ENCODE data around the gene BCDIN3D. TPM values are rescaled to one million over a fixed set of nuclear protein-coding genes. Genes with fewer than 3 reads are reported as not detected.

BCDIN3D gene
- total RNA-seq, 1 donor from 2014 or later, result 3.5 TPM

- intact Hi-C loops (cut with micrococcal nuclease), result no loop called here
- DNase-seq, result no peak
- Mint-ChIP-seq H3K36me3 (ENCODE audit: low read depth) (no peaks in the 10 kb centered on the region), H3K9me3 (no peaks in the 10 kb centered on the region), H3K27me3 (no peaks in the 10 kb centered on the region), H3K27ac (no peak overlapping the region), H3K4me3 (no peak overlapping the region), H3K4me1 (no peaks in the 10 kb centered on the region)
Measured at GRCh38 chr12:49796606-49797448, 46.1 kb downstream of the BCDIN3D start.

- H3K27me3 Mint-ChIP-seq, result no peaks in the 10 kb centered on the region
- intact Hi-C loops (cut with micrococcal nuclease), result no loop called here
Measured at GRCh38 chr12:49796155-49796554, 46.8 kb downstream of the BCDIN3D start.

GRCh38 chr12:49795654-49796105, 47.2 kb downstream of the BCDIN3D start:
- H3K27ac Mint-ChIP-seq, result no peak overlapping the region
- intact Hi-C loops (cut with micrococcal nuclease), result no loop called here
- DNase-seq, result no peak
- no peaks in the 10 kb centered on the region for H3K27me3 Mint-ChIP-seq
- H3K4me3 Mint-ChIP-seq, result no peak overlapping the region
- no peaks in the 10 kb centered on the region for H3K36me3 Mint-ChIP-seq (ENCODE audit: low read depth)
- no peaks in the 10 kb centered on the region for H3K9me3 Mint-ChIP-seq
- no peaks in the 10 kb centered on the region for H3K4me1 Mint-ChIP-seq

More at GRCh38 chr12:49796155-49796554, 46.8 kb downstream of the BCDIN3D start:
- H3K36me3 Mint-ChIP-seq (ENCODE audit: low read depth), result no peaks in the 10 kb centered on the region
- H3K4me3 Mint-ChIP-seq, result no peak overlapping the region
- no peak overlapping the region for H3K27ac Mint-ChIP-seq
- H3K9me3 Mint-ChIP-seq, result no peaks in the 10 kb centered on the region
- DNase-seq, result no peak
- H3K4me1 Mint-ChIP-seq, result no peaks in the 10 kb centered on the region

GRCh38 chr12:49794811-49795653, 47.9 kb downstream of the BCDIN3D start:
- H3K36me3 Mint-ChIP-seq (ENCODE audit: low read depth), result no peaks in the 10 kb centered on the region
- no peak overlapping the region for H3K4me3 Mint-ChIP-seq
- no peak for DNase-seq
- intact Hi-C loops (cut with micrococcal nuclease), result no loop called here
- no peak overlapping the region for H3K27ac Mint-ChIP-seq
- H3K27me3 Mint-ChIP-seq, result no peaks in the 10 kb centered on the region
- no peaks in the 10 kb centered on the region for H3K4me1 Mint-ChIP-seq
- no peaks in the 10 kb centered on the region for H3K9me3 Mint-ChIP-seq

- Mint-ChIP-seq H3K4me3 (no peak overlapping the region), H3K36me3 (ENCODE audit: low read depth) (no peaks in the 10 kb centered on the region), H3K9me3 (no peaks in the 10 kb centered on the region), H3K27ac (no peak overlapping the region), H3K27me3 (no peaks in the 10 kb centered on the region), H3K4me1 (no peaks in the 10 kb centered on the region)
- DNase-seq, result no peak
- intact Hi-C loops (cut with micrococcal nuclease), result no loop called here
Measured at GRCh38 chr12:49794021-49794420, 48.9 kb downstream of the BCDIN3D start.

GRCh38 chr12:49793620-49794019, 49.3 kb downstream of the BCDIN3D start:
- no peaks in the 10 kb centered on the region for H3K27me3 Mint-ChIP-seq
- no peak overlapping the region for H3K4me3 Mint-ChIP-seq
- no peak overlapping the region for H3K27ac Mint-ChIP-seq
- no peaks in the 10 kb centered on the region for H3K4me1 Mint-ChIP-seq
- H3K36me3 Mint-ChIP-seq (ENCODE audit: low read depth), result no peaks in the 10 kb centered on the region
- intact Hi-C loops (cut with micrococcal nuclease), result no loop called here
- DNase-seq, result no peak
- no peaks in the 10 kb centered on the region for H3K9me3 Mint-ChIP-seq

GRCh38 chr12:49792976-49793580, 49.8 kb downstream of the BCDIN3D start:
- no peaks in the 10 kb centered on the region for H3K36me3 Mint-ChIP-seq (ENCODE audit: low read depth)
- no peaks in the 10 kb centered on the region for H3K4me1 Mint-ChIP-seq
- H3K27ac Mint-ChIP-seq, result no peak overlapping the region
- no peak for DNase-seq
- no peaks in the 10 kb centered on the region for H3K27me3 Mint-ChIP-seq
- intact Hi-C loops (cut with micrococcal nuclease), result no loop called here
- H3K4me3 Mint-ChIP-seq, result no peak overlapping the region
- H3K9me3 Mint-ChIP-seq, result no peaks in the 10 kb centered on the region

GRCh38 chr12:49792181-49792970, 50.5 kb downstream of the BCDIN3D start:
- Mint-ChIP-seq H3K9me3 (no peaks in the 10 kb centered on the region), H3K4me1 (no peaks in the 10 kb centered on the region), H3K27ac (no peak overlapping the region), H3K36me3 (ENCODE audit: low read depth) (no peaks in the 10 kb centered on the region), H3K27me3 (peaks cover 3% of the 10 kb centered on the region), H3K4me3 (no peak overlapping the region)
- intact Hi-C loops (cut with micrococcal nuclease), result no loop called here
- DNase-seq, result no peak

- H3K27me3 Mint-ChIP-seq, result peaks cover 3% of the 10 kb centered on the region
- no peak overlapping the region for H3K4me3 Mint-ChIP-seq
- intact Hi-C loops (cut with micrococcal nuclease), result no loop called here
- DNase-seq, result no peak
- no peak overlapping the region for H3K27ac Mint-ChIP-seq
- no peaks in the 10 kb centered on the region for H3K36me3 Mint-ChIP-seq (ENCODE audit: low read depth)
- H3K9me3 Mint-ChIP-seq, result no peaks in the 10 kb centered on the region
- no peaks in the 10 kb centered on the region for H3K4me1 Mint-ChIP-seq
Measured at GRCh38 chr12:49791700-49792099, 51.2 kb downstream of the BCDIN3D start.

- H3K4me1 Mint-ChIP-seq, result no peaks in the 10 kb centered on the region
- no peaks in the 10 kb centered on the region for H3K36me3 Mint-ChIP-seq (ENCODE audit: low read depth)
- no peak for DNase-seq
- H3K4me3 Mint-ChIP-seq, result no peak overlapping the region
- intact Hi-C loops (cut with micrococcal nuclease), result no loop called here
- peaks cover 3% of the 10 kb centered on the region for H3K27me3 Mint-ChIP-seq
- H3K9me3 Mint-ChIP-seq, result no peaks in the 10 kb centered on the region
- no peak overlapping the region for H3K27ac Mint-ChIP-seq
Measured at GRCh38 chr12:49790741-49791555, 52.0 kb downstream of the BCDIN3D start.

GRCh38 chr12:49789992-49790391, 52.9 kb downstream of the BCDIN3D start:
- intact Hi-C loops (cut with micrococcal nuclease), result no loop called here
- Mint-ChIP-seq H3K4me1 (no peaks in the 10 kb centered on the region), H3K27ac (no peak overlapping the region), H3K36me3 (ENCODE audit: low read depth) (no peaks in the 10 kb centered on the region), H3K4me3 (no peak overlapping the region), H3K9me3 (no peaks in the 10 kb centered on the region), H3K27me3 (peaks cover 7% of the 10 kb centered on the region)
- no peak for DNase-seq

GRCh38 chr12:49787672-49788071, 55.2 kb downstream of the BCDIN3D start:
- intact Hi-C loops (cut with micrococcal nuclease), result no loop called here
- Mint-ChIP-seq H3K36me3 (ENCODE audit: low read depth) (no peaks in the 10 kb centered on the region), H3K9me3 (no peaks in the 10 kb centered on the region), H3K4me3 (no peak overlapping the region), H3K27ac (no peak overlapping the region), H3K27me3 (peaks cover 20% of the 10 kb centered on the region), H3K4me1 (no peaks in the 10 kb centered on the region)
- DNase-seq, result no peak
